A549 (cell line): ENCODE measurements around the gene STIM2.

ENCODE experiments used
- CHD4 ChIP-seq: fragments of 200-600 bp; sonication (generic); IDR thresholded peaks from 2 replicates; pipeline ENCODE4 v1.6.1; 2016; ENCODE audit warnings: antibody characterized with exemption, mild to moderate bottlenecking, borderline replicate concordance
- CTCF ChIP-seq: fragments of >200 bp; sonication (Bioruptor Twin); formaldehyde crosslinking; IDR thresholded peaks from 3 replicates; pipeline ENCODE4 v1.5.1; 2016
- EP300 ChIP-seq, 2 experiments: fragments of >200 bp; sonication (Bioruptor Twin); formaldehyde crosslinking; IDR thresholded peaks; 2 replicates in 1 of 2; 3 replicates in 1 of 2; pipeline ENCODE4 v1.6.1; 2016 to 2017
- POLR2A ChIP-seq: IDR thresholded peaks from 2 replicates; pipeline ENCODE4 v1.6.1; 2012; ENCODE audit warnings: mild to moderate bottlenecking, low read length
- REST ChIP-seq: fragments of 200-600 bp; sonication (generic); IDR thresholded peaks from 2 replicates; pipeline ENCODE4 v1.6.1; 2016; ENCODE audit warnings: antibody characterized with exemption, mild to moderate bottlenecking, moderate library complexity

- TF ChIP-seq EP300 (IDR thresholded peaks at IDR 0.05) (no peak), CHD4 (no peak), CTCF (no peak), REST (no peak), POLR2A (no peak)
Measured at GRCh38 chr4:26840786-26841185, 19.9 kb upstream of the STIM2 start.
